ENCODE data around the gene ZBTB8A.
"Not testable (repeated sequence)": the region's sequence is repeated elsewhere in the genome, so short reads cannot be mapped to it uniquely, and the experiment has no call there.

ZBTB8A gene

DNA sequence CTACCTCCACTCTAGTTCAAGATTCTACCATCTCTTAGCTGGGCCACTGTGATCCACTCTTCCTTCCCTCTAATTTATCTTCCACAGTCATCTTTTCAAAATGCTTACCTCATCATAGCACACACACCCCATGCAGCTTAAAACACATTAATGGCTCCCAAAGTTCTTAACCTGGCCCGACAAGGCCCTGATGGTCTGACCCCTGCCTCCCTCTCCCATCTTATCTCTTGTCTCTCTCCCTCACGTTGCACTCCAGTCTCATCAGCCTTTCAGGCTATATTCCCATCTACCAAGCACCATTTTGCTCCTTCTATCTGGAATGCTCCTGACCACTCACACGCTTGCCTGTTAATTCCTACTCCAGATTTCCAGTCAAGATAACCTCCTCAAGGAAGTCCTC lies 2.5 kb upstream of the ZBTB8A start:
- no peak for DNase-seq (ENCODE audit: low spot score)

DNA sequence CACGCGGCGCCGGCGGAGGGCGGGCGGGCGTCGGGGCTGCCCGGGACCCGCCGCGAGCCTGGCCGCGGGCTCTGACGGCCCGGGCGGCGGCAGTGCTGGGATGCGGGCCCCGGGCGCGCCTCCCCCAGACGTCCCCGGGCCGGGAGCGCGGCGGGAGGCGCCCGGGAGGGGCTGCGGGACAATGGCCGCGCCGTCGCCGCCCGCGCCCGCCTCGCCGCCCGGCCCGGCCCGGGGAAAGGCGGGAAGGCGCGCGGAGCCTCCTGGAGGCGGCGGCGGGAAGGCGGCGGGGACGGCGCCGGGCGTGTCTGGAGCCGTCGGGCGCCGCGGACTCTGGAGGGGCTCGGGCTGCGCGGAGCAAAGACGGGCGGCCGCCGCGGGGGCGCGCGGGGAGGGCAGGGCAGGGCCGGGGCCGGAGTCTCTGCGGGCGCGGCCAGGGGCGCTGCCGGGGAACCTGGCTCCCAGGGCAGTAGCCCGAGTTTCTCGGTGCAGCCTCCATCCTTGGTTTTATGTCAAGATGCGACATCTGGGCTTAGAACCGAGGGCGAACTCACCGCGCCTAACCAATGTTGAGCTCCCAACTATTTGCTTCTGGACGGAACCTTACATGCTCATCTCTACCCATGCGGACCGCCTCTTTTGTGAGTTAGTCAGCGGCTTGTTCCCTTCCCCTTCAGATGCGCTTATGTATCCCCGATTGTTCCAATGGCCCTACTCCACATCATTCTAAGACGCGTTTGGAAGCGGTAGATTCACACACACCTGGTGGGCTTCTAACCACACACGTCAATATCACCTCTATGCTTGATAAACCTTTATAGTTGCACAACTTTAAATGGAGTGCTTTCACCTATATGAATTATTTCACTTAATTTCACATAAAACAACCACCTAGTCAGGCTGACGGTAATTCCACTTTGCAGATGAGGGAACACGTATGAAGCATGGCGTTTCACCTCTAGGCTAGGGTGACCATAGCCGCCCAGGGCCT lies 651 bp downstream of the ZBTB8A start:
- peak; percentile 58 for DNase-seq (ENCODE audit: low spot score)

DNA sequence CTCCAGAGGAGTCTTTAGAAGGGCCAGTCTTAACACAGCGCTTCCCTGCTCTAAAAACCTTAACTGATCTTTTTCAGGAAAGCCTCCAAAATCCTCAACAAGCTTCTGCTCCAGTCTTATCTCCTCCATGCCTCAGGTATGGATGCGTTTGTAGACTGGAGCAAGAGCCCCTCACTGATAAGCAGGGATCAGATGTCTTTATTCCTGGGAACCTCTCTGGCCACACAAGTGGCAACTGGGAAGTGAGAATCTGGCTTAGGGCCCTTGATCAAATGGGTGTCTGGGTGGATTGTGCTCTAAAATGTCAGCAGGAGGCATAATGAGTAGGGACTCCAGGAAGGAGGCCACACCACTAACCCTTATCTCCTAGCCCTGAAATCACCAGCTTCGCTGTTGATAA lies 1.4 kb downstream of the ZBTB8A start:
- no peak for DNase-seq (ENCODE audit: low spot score)

DNA sequence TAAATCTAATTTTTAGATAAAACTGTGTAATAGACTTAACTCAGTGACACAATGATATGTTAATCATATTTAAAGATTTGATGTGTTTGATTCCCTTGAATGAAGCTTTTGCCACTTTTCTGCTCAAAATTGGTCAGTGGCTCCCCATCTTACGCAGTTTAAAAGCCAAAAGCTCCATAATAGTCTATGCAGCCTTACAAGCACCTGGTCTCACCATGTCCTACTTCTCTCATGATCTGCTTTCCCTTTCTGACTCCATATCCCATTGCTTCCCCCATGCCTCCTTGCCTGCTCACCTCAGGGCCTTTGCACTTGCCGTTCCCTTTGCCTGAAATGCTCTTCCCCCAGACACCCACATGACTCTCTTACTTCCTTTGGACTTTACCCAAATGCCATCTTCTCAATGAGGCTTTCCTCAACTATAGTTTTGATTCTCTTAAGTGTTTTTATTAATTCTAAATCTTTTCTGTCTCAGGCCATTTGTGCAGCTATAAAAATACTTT lies 1.9 kb downstream of the ZBTB8A start:
- DNase-seq (ENCODE audit: low spot score): no peak

DNA sequence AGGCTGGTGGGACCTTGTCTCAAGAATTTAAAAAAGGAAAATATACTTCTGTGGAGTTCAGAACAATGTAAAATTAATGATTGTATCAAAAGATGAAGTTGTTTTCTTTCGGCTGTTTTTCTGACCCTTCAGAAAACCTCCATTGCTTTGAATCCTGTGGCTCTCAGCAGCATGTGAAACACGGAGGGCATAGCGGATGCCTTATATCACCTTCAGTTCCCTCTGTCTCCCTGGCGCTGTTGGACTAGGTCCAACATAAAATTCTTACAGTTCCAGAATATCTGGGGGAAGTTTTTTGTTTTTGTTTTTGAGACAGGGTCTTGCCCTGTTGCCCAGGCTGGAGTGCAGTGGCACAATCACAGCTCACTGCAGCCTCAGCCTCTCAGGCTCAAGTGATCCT lies 7.4 kb downstream of the ZBTB8A start:
- no peak for DNase-seq (ENCODE audit: low spot score)

DNA sequence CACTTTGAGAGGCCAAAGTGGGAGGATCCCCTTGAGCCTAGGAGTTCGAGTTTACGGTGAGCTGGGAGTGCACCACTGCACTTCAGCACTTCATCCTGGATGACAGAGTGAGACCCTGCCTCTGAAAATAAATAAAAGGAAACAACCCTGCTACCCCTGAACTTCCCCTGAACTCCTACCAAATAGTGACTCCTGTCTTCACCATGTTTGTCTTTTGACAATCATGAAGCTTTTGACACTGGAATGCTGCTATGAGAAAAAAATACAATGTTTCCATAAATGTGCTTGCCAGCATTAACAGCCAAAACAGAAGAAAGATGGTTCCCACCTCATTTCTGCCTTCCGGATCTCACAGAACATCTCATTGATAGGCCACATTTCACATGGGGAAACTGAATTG lies 10.4 kb downstream of the ZBTB8A start:
- DNase-seq (ENCODE audit: low spot score): no peak

DNA sequence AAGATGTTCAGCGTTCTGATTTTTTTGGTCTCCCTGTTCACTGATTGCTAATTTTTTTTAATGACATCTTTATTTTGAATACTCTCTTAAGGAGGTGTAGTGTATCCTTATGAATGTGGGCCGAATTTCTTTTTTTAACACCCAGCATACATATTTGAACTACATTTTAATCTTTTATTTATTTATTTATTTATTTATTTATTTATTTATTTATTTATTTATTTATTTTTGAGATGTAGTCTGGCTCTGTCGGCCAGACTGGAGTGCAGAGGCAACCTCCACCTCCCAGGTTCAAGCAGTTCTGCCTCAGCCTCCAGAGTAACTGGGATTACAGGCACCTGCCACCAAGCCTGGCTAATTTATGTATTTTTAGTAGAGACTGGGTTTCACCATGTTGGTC lies 15.1 kb downstream of the ZBTB8A start:
- DNase-seq (ENCODE audit: low spot score): no peak

DNA sequence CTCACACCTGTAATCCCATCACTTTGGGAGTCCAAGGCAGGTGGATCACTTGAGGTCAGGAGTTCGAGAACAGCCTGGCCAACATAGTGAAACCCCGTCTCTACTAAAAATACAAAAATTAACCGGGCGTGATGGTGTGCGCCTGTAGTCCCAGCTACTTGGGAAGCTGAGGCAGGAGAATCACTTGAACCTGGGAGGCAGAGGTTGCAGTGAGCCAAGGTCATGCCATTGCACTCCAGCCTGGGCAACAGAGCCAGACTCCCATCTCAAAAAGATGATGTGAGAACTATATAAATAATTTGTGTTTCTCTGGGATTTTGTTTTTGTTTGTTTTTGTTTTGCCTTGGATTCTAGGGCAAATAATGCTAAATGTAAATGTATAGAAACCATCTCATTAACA lies 17.8 kb downstream of the ZBTB8A start:
- not testable (repeated sequence) for DNase-seq (ENCODE audit: low spot score)

DNA sequence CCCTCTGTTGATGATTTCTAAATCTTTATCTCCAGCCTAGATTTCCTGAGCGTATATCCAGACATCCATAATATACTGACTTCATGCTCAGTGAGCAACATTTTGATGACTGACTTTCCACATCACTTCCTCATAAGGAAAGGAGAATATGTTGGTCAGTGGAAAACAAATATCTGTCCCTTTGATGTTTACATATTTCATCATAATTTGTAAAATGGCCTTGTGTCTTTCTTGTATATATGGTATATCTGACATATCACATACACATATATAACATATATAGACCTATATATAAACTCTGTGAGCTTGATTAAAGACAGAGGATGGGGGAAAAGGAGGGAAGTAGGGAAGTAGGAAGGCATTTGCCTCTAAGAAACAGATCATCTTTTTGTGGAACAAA lies 18.6 kb downstream of the ZBTB8A start:
- DNase-seq (ENCODE audit: low spot score): no peak

DNA sequence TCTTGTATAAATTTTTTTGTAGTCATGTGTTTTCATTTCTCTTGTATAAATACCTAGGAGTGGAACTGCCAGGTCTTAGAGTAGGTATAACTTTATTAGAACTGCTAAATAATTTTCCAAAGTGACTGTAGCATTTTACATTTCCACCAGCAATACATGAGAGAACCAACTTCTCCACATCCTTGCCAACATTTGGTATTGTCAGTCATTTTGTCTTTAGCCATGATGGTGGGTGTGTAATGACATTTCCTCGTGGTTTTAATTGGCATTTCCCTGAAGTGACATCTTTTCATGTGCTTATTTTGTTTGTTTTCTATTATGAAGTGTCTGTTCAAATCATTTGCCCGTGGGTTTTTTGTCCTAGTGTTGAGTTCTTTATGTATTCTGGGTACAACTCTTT lies 29.7 kb downstream of the ZBTB8A start:
- no peak for DNase-seq (ENCODE audit: low spot score)

DNA sequence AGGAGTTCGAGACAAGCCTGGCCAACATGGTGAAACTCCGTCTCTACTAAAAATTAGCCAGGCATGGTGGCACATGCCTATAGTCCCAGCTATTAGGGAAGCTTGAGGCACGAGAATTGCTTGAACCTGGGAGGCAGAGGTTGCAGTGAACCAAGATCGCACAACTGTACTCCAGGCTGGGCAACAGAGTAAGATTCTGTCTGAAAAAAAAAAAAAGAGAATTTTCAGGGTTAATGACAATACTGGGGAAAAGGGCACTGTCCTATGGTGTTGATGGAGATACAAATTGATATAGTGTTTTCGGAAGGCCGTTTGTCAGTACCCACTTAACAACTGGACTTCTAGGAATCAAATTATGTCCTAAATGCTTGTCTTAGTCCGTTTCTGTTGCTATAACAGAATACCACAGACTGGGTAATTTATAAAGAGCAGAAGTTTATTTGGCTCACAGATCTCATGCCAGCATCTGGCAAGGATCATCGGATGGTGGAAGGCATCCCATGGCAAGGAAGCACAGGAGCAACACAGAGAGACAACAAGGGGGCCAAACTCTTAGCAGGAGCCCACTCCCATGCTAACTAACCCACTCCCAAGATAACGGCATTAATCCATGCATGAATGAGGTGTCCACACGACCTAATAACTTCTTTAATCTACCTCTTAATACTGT lies 41.3 kb downstream of the ZBTB8A start:
- DNase-seq (ENCODE audit: low spot score): no peak

DNA sequence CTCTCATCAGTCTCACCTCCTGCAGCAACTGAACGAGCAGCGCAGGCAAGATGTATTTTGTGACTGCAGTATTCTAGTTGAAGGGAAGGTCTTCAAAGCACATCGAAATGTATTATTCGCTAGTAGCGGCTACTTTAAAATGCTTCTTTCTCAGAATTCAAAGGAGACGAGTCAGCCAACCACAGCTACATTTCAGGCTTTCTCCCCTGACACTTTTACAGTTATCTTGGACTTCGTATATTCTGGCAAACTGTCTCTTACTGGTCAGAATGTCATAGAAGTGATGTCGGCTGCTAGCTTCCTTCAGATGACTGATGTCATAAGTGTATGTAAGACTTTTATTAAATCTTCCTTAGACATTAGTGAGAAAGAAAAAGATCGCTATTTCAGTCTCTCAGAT lies 53.7 kb downstream of the ZBTB8A start:
- peak; percentile 5 for DNase-seq (ENCODE audit: low spot score)

DNA sequence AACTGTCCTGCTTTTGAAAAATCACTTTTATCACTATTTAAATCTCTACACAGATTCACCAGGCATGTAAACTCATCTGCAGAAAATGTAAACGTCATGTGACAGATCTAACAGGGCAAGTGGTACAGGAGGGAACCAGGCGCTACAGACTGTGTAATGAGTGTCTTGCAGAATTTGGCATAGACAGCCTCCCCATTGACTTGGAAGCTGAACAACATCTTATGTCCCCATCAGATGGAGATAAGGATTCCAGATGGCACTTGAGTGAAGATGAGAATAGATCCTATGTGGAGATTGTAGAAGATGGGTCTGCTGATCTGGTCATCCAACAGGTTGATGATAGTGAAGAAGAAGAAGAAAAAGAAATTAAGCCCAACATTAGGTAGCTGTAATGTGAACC lies 60.8 kb downstream of the ZBTB8A start:
- no peak for DNase-seq (ENCODE audit: low spot score)

DNA sequence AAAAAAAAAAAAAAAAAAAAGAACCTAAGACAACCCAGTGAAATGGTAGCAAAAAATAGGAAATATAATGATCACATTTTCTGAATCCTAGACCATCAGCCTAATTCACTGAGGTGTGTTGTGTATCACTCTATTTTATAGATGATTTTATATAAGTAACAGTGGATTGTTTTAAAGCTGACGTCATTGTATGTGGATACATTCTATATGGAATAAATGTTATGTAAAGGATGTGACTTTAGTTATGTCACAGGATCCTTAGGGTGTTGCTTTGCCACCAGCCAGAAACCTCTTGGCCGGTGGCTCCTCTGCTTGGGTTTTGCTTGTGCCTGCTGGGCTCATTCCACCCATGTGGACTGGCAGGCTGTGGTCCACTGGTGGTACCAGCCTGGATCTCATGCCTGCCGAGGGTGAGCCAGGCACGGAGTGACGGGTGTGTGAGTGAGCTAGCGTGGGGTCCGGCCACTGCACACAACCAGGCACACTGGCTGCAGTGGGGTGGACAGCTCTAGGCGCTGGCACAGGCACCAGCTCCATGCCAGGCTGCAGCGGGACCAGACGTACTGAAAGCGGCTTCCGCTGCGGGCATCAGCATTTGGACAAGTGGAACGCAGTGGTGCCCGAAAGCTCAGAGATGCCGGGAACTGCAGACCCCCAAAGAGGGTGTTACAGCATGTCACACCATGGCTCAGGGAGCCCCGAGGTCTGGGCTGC lies 66.6 kb downstream of the ZBTB8A start:
- DNase-seq (ENCODE audit: low spot score): no peak

DNA sequence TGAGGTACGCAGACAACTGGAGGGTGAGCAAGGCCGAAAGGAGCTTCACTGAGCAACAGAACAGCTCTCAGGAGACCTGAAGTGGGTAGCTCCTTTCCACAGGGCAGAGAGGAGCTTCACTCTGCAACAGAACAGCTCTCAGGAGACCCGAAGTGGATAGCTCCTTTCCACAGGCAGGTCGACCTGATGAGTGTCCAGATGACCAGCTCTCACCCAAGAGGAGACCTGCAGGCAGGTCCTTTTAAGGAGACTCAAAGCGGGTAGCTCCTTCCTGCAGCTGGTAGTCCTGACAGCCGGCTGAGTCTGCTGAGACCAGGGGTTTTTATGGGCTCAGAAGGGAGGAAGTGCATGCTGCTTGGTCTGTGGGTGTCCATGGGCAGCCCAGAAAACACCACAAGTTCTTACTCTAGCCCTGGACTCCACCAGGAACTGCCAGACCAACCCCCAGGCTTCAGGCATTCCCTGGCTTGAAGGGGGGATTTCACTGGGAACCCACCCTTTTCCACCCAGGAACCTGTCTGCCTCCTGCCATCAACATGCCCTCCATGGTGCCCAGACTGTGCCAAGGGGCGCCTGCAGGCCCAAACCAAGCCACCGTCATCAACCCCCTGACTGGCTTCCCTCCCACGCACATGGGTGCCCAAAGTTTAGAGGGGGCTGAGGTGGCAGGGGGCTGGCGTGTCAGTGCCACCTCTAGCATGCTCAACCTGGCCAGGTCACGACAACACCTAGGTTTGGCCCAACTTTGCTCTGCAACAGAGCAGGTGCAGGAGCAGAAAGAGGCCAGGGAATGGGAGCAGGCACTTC lies 67.5 kb downstream of the ZBTB8A start:
- no peak for DNase-seq (ENCODE audit: low spot score)

DNA sequence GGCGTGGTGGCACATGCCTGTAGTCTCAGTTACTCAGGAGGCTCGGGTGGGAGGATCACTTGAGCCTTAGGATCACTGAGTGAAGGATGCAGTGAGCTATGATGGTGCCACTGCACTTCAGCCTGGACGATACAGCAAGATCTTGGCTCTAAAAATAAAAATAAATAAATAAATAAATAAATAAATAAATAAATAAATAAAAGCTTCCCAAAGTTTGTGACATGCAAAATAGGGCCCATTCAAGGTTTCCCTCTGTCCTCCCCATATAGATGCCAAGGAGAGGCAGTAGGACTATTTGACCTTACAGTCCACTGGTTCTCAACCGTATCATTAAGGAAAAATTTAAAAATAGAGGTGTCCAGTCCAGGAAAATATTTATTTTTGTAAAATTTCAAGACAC lies 70.0 kb downstream of the ZBTB8A start:
- DNase-seq (ENCODE audit: low spot score): no peak

DNA sequence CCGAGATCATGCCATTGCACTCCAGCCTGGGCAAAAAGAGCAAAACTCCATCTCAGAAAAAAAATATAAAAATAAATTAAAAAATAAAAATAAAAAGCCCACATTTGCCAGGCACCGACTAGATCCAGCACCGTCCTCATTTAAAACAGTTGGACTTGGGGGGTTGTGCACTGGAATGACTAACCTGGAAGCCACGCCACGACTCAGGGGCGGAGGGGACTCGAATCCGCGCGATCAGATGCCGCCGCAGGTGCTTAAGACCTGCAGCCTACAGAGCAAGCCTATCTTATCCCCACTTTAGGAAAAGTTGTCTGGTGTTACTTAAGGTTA lies 72.6 kb downstream of the ZBTB8A start:
- DNase-seq (ENCODE audit: low spot score): no peak

DNA sequence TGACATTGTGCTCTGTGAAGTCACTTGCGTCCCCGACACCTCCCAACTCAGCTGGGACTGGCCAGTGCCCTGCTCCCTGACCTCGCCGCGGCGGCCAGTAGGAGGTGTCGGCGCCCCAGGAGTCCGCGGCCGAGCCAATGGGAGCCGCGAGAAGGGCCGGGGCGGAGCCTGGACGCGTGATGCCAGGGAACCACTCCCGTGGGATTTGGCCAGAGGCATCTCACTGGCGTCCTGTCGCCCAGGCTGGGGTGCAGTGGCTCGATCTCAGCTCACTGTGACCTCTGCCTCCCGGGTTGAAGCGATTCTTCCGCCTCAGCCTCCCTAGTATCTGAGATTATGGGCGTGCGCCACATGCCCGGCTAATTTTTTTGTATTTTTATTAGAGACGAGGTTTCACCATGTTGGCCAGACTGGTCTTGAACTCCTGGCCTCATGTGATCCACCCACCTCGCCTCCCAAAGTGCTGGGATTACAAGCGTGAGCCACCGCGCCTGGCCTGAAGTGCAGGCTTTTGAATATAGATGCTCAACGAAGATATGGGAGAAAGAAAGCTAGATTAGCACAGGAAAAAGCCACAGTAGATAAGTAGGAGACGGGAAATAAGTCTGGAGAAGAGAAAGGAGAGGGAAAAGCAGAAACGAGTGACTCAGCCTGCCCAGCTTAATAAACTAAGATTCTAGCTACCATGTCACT lies 73.1 kb downstream of the ZBTB8A start:
- DNase-seq (ENCODE audit: low spot score): peak; percentile 95

DNA sequence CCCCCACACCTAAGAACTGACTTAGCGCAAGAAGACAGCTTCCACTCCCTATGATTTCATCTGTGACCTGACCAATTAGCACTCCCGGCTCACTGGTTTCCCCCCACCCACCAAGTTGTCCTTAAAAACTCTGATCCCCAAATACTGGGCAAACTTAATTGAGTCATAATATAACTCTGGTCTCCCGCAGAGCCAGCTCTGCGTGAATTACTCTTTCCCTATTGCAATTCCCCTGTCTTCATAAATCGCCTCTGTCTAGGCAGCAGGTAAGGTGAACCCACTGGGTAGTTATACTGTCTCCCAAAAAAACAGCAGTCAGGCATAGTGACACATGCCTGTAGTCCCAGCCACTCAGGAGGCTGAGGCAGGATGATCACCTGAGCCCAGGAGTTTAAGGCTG lies 74.2 kb downstream of the ZBTB8A start:
- no peak for DNase-seq (ENCODE audit: low spot score)

DNA sequence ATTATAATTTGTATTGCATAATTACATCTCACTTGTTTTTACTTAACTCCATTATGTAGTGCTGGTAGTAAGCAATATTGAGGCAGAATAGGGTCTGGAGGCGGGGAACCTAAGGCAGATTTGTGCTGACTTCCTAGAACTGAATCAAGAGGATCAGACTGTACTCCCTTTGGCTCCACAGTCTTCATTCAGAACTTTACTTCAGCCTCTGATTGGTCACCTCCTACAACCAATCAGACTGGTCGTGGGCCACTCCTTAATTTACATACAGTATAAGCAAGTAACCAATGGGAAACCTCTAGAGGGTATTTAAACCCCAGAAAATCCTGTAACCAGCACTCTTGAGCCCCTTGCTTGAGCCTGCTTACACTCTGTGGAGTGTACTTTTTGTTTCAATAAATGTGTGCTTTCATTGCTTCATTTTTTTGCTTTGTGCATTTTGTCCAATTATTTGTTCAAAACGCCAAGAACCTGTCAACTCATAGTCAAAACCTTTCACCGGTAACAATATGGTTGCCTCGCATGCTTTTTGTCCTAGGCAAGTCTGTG lies 79.5 kb downstream of the ZBTB8A start:
- DNase-seq (ENCODE audit: low spot score): no peak
